ENCODE data around the gene ZBTB16.

DNA sequence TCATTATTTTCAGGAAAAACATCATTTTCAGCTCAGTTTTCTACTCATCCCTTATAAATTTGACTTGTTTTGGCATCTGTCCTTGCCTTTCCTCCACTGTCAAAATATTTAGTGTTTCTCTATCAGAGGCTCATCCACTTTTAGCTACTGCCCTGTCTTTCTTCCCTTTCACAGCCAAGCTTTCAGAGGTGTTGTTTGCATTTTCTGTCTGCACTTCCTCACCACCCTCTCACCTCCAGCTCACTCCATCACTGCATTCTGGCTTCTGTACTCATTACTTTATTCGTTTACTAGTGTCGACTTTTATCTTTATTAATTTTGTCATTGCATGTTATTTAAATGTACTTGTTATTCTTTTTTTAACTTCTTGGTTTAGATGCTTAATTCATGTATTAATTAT is 210.0 kb downstream of the ZBTB16 start:
- TF ChIP-seq CTCF (IDR thresholded peaks at IDR 0.05): no peak
- TF ChIP-seq POLR2A (IDR thresholded peaks at IDR 0.05): no peak

Measured in adrenal gland (tissue), 5 donors.